Gastroesophageal sphincter (tissue), 4 donors: ENCODE results near the gene IYD. TPM values are rescaled to one million over a fixed set of nuclear protein-coding genes. Genes with fewer than 3 reads are reported as not detected.
"Not testable (repeated sequence)": the region's sequence is repeated elsewhere in the genome, so short reads cannot be mapped to it uniquely, and the experiment has no call there.

Source experiments
- ATAC-seq: fragments of 150-250 bp; one replicate; pipeline ENCODE4 v1.9.1; 2016; ENCODE audit warnings: mild to moderate bottlenecking, moderate library complexity
- H3K27ac ChIP-seq, 4 donors: fragments of 200-600 bp; sonication (generic) in 3 of 4; 1 replicate in 3 of 4; 2 replicates in 1 of 4; pipeline ENCODE4 v1.5.1; 2016 to 2019
- H3K27me3 ChIP-seq: fragments of 200-600 bp; sonication (generic); one replicate; pipeline ENCODE4 v1.5.1; 2019
- H3K36me3 ChIP-seq, 2 donors: fragments of 200-600 bp; sonication (generic); one replicate each; pipeline ENCODE4 v1.5.1; 2019; ENCODE audit warnings: control low read depth in 1 of 2
- H3K4me1 ChIP-seq, 3 donors: fragments of 200-600 bp; sonication (generic); 1 replicate in 2 of 3; 2 replicates in 1 of 3; pipeline ENCODE4 v1.5.1; 2016 to 2019; ENCODE audit warnings: control low read depth in 2 of 3
- H3K4me3 ChIP-seq, 2 donors: fragments of 200-600 bp; sonication (generic); one replicate each; pipeline ENCODE4 v1.5.1; 2019; ENCODE audit warnings: mild to moderate bottlenecking in 1 of 2, moderate library complexity in 1 of 2
- H3K9me3 ChIP-seq, 3 donors: fragments of 200-600 bp; sonication (generic); one replicate each; pipeline ENCODE4 v1.5.1; 2017 to 2019; ENCODE audit warnings: control low read depth in 2 of 3
- CTCF ChIP-seq, 4 experiments: fragments of 200-600 bp in 2 of 4; fragments of 450-650 bp in 2 of 4; sonication (generic) in 1 of 4; IDR thresholded peaks; one replicate each; pipeline ENCODE4 v1.5.1; 2017 to 2019; ENCODE audit warnings: antibody characterized with exemption in 4 of 4, mild to moderate bottlenecking in 2 of 4, moderate library complexity in 2 of 4
- EP300 ChIP-seq: sonication (generic); formaldehyde crosslinking; IDR thresholded peaks from one replicate; pipeline ENCODE4 v1.6.1; 2017; ENCODE audit warnings: antibody characterized with exemption, mild to moderate bottlenecking
- POLR2A ChIP-seq, 2 donors: fragments of 450-650 bp; IDR thresholded peaks; one replicate each; pipeline ENCODE4 v1.6.1; 2017; ENCODE audit warnings: antibody characterized with exemption in 2 of 2, mild to moderate bottlenecking in 2 of 2, moderate library complexity in 1 of 2
- POLR2AphosphoS5 ChIP-seq: sonication (generic); formaldehyde crosslinking; IDR thresholded peaks from one replicate; pipeline ENCODE4 v1.6.1; 2017; ENCODE audit warnings: antibody characterized with exemption
- WGBS, 2 donors: methylation state at CpG; one replicate each; pipeline ENCODE4 v1.1.5; 2018; ENCODE audit warnings: low coverage in 1 of 2; 5-methylcytosine and 5-hydroxymethylcytosine counted together
- total RNA-seq, 4 donors: library from RNA; depleted of rRNA; stranded (reverse); fragments of >200 nt; gene quantifications; one replicate each; pipeline ENCODE4 v1.1.0, GENCODE V29; 2016

IYD gene
- total RNA-seq, 4 donors from 2014 or later, result not detected

- no peaks in the 10 kb centered on the region for H3K36me3 ChIP-seq
- H3K4me3 ChIP-seq, result no peak overlapping the region
- H3K27ac ChIP-seq, result no peak overlapping the region
- no peak for TF ChIP-seq CTCF (IDR thresholded peaks at IDR 0.05)
- TF ChIP-seq POLR2A (IDR thresholded peaks at IDR 0.05), result no peak
- no peak for TF ChIP-seq POLR2AphosphoS5
- TF ChIP-seq EP300, result no peak
- H3K9me3 ChIP-seq, result no peaks in the 10 kb centered on the region
- WGBS, 2 donors, result 56% methylated on average over 2 of the region's 2 CpGs; no CpG with 5 or more reads in 1 of the 2 donors
- H3K27me3 ChIP-seq, result no peaks in the 10 kb centered on the region
- H3K4me1 ChIP-seq, result no peaks in the 10 kb centered on the region
- no peak for ATAC-seq
These were observed 596 bp downstream of the IYD start for GRCh38 chr6:150369408-150369807.

DNA sequence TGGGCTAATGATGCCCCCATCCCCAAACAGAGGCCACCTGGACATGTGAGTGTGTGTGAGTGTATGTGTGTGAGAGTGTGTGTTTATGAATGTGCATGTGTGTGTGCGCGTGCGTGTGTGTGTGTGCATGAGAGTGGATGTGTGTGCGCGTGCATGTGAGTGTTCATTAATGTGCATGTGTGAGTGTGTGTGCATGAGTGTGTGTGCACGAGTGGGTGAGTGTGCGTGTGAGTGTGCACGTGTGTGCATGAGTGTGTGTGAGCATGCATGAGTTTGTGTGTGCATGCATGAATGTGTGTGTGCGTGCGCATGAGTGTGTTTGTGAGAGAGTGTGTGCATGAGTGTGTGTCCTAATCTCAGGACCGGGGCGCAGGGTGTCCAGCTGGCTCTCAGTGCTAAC is 1.3 kb downstream of the IYD start:
- no peak for ATAC-seq
- WGBS, 2 donors, result 65 to 82% methylated on average over 8 to 9 of the region's 12 CpGs
- no peak for TF ChIP-seq POLR2AphosphoS5
- no peak for TF ChIP-seq EP300
- TF ChIP-seq POLR2A (IDR thresholded peaks at IDR 0.05), result no peak
- no peak for TF ChIP-seq CTCF (IDR thresholded peaks at IDR 0.05)

GRCh38 chr6:150371356-150371755 is 2.5 kb downstream of the IYD start:
- Histone ChIP-seq H3K9me3 (no peaks in the 10 kb centered on the region), H3K27ac (no peak overlapping the region), H3K4me3 (no peak overlapping the region), H3K27me3 (no peaks in the 10 kb centered on the region), H3K36me3 (no peaks in the 10 kb centered on the region), H3K4me1 (no peaks in the 10 kb centered on the region)
- 78 to 100% methylated on average over 2 of the region's 2 CpGs for WGBS, 2 donors
- TF ChIP-seq POLR2A (IDR thresholded peaks at IDR 0.05), result no peak
- no peak for TF ChIP-seq CTCF (IDR thresholded peaks at IDR 0.05)
- TF ChIP-seq POLR2AphosphoS5, result no peak
- no peak for TF ChIP-seq EP300
- no peak for ATAC-seq

More for the DNA sequence above, 1.3 kb downstream of the IYD start:
- no peaks in the 10 kb centered on the region for H3K36me3 ChIP-seq
- H3K27me3 ChIP-seq, result no peaks in the 10 kb centered on the region
- H3K4me1 ChIP-seq, result no peaks in the 10 kb centered on the region
- H3K27ac ChIP-seq, result no peak overlapping the region
- no peak overlapping the region for H3K4me3 ChIP-seq
- H3K9me3 ChIP-seq, result no peaks in the 10 kb centered on the region

DNA sequence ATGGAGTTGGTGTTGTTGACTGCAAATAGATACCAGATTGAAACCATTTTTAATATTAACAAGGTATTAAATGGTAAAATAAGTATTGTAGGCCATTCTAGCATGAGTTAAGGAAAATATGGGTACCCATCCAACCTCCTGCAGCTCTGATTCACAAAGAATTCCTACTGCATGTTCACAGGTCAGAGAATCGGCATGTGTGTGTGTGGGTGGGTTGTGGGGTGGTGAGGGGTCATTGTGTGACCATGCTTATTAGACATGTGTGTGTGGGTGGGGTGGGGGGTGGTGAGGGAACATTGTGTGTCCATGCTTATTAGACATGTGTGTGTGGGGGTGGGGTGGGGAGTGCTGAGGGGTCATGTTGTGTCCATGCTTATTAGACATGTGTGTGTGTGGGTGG is 3.2 kb downstream of the IYD start:
- Histone ChIP-seq H3K4me1 (peaks cover 0 to under 1% (median 0%) of the 10 kb centered on the region in 3 donors), H3K27me3 (no peaks in the 10 kb centered on the region), H3K9me3 (no peaks in the 10 kb centered on the region), H3K4me3 (no peak overlapping the region), H3K36me3 (no peaks in the 10 kb centered on the region), H3K27ac (no peak overlapping the region)
- WGBS, 2 donors, result 50 to 75% methylated on average over 1 of the region's 1 CpG
- TF ChIP-seq EP300, result no peak
- TF ChIP-seq CTCF (IDR thresholded peaks at IDR 0.05), result no peak
- TF ChIP-seq POLR2A (IDR thresholded peaks at IDR 0.05), result no peak
- no peak for TF ChIP-seq POLR2AphosphoS5
- no peak for ATAC-seq

- no peaks in the 10 kb centered on the region for H3K27me3 ChIP-seq
- TF ChIP-seq EP300 (no peak), CTCF (IDR thresholded peaks at IDR 0.05) (no peak), POLR2A (IDR thresholded peaks at IDR 0.05) (no peak), POLR2AphosphoS5 (no peak)
- no peak overlapping the region for H3K4me3 ChIP-seq
- peak; percentile 57 for ATAC-seq
- no peaks in the 10 kb centered on the region for H3K9me3 ChIP-seq
- 13 to 64% methylated on average over 2 of the region's 2 CpGs for WGBS, 2 donors
- H3K36me3 ChIP-seq, result no peaks in the 10 kb centered on the region
- H3K4me1 ChIP-seq, result peaks cover 0 to 6% (median 0%) of the 10 kb centered on the region in 3 donors
- no peak overlapping the region for H3K27ac ChIP-seq
These were observed 4.5 kb downstream of the IYD start for GRCh38 chr6:150373260-150373701.

DNA sequence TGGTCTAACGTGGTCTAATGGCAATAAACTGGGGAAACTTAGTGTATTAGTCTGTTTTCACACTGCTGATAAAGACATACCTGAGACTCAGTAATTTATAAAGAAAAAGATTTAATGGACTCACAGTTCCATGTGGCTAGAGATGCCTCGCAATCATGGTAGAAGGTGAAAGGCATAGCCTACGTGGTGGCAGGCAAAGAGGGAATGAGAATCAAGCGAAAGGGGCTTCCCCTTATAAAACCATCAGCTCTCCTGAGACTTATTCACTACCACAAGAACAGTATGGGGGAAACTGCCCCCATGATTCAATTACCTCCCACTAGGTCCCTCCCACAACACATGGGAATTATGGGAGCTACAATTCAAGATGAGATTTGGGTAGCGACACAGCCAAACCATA is 5.5 kb downstream of the IYD start:
- not testable (repeated sequence) for H3K27me3 ChIP-seq, H3K36me3 ChIP-seq, ATAC-seq, H3K4me3 ChIP-seq, H3K4me1 ChIP-seq, H3K27ac ChIP-seq, H3K9me3 ChIP-seq
- WGBS, 2 donors, result 69 to 100% methylated on average over 1 to 4 of the region's 5 CpGs
